ENCODE measurements around the gene LTA. TPM values are rescaled to one million over a fixed set of nuclear protein-coding genes. Genes with fewer than 3 reads are reported as not detected.

The LTA gene
- total RNA-seq, 1 experiment from 2014 or later = not detected

- no peaks in the 10 kb centered on the region; the same call in 1 of the 2 replicates for H3K4me1 ChIP-seq
- peaks cover 16% of the 10 kb centered on the region for H3K36me3 ChIP-seq (ENCODE audit: control insufficient read depth, insufficient read depth, low read length)
- Mint-ChIP-seq H3K4me1 (ENCODE audit: low read depth, unreplicated experiment) (peaks cover 17% of the 10 kb centered on the region), H3K4me3 (ENCODE audit: unreplicated experiment) (no peak overlapping the region), H3K9me3 (ENCODE audit: unreplicated experiment) (no peaks in the 10 kb centered on the region), H3K27ac (ENCODE audit: unreplicated experiment) (no peak overlapping the region), H3K36me3 (ENCODE audit: insufficient read depth, unreplicated experiment) (peaks cover 99% of the 10 kb centered on the region), H3K27me3 (ENCODE audit: insufficient read depth, unreplicated experiment) (no peaks in the 10 kb centered on the region)
- no peak for TF ChIP-seq CTCF (IDR thresholded peaks at IDR 0.05; ENCODE audit: insufficient read depth in 1 of 2, low read depth in 1 of 2, low read length in 1 of 2, severe bottlenecking in 1 of 2, unreplicated experiment in 1 of 2)
- no peaks in the 10 kb centered on the region for H3K9me3 ChIP-seq
- DNase-seq = no peak
- intact Hi-C loops (cut with micrococcal nuclease; ENCODE audit: unreplicated experiment) = no loop called here
- H3K4me3 ChIP-seq (ENCODE audit: low read depth, low read length) = no peak overlapping the region
- no TSS peak for BruUV-seq (replicated peaks)
- CTCF ChIA-PET = no interaction called here
- POLR2A ChIA-PET = interaction anchor here (1.0 kb wide), 1 partner anchor 7 kb away, joined by 5 read pairs; the partner anchor contains the start of gene DDX39B
- H3K27me3 ChIP-seq (replicated peaks; ENCODE audit: control insufficient read depth, insufficient read depth, low read length) = no peaks in the 10 kb centered on the region
Measured at GRCh38 chr6:31534521-31535040, 37.5 kb upstream of the LTA start.

- Mint-ChIP-seq H3K4me1 (ENCODE audit: low read depth, unreplicated experiment) (peaks cover 18% of the 10 kb centered on the region), H3K4me3 (ENCODE audit: unreplicated experiment) (no peak overlapping the region), H3K27ac (ENCODE audit: unreplicated experiment) (no peak overlapping the region), H3K27me3 (ENCODE audit: insufficient read depth, unreplicated experiment) (no peaks in the 10 kb centered on the region), H3K36me3 (ENCODE audit: insufficient read depth, unreplicated experiment) (peaks cover 99% of the 10 kb centered on the region), H3K9me3 (ENCODE audit: unreplicated experiment) (no peaks in the 10 kb centered on the region)
- no peak for DNase-seq
- TF ChIP-seq CTCF (IDR thresholded peaks at IDR 0.05; ENCODE audit: insufficient read depth in 1 of 2, low read depth in 1 of 2, low read length in 1 of 2, severe bottlenecking in 1 of 2, unreplicated experiment in 1 of 2) = no peak
- no TSS peak for BruUV-seq (replicated peaks)
- Histone ChIP-seq H3K9me3 (no peaks in the 10 kb centered on the region), H3K36me3 (ENCODE audit: control insufficient read depth, insufficient read depth, low read length) (peaks cover 15% of the 10 kb centered on the region), H3K4me3 (ENCODE audit: low read depth, low read length) (no peak overlapping the region), H3K27me3 (replicated peaks; ENCODE audit: control insufficient read depth, insufficient read depth, low read length) (no peaks in the 10 kb centered on the region), H3K4me1 (no peaks in the 10 kb centered on the region; the same call in 1 of the 2 replicates)
- intact Hi-C loops (cut with micrococcal nuclease; ENCODE audit: unreplicated experiment) = no loop called here
- ChIA-PET POLR2A (no interaction called here), CTCF (no interaction called here)
Measured at GRCh38 chr6:31535538-31536324, 36.4 kb upstream of the LTA start.

GRCh38 chr6:31538805-31539400 is 33.2 kb upstream of the LTA start:
- Mint-ChIP-seq H3K27ac (ENCODE audit: unreplicated experiment) (peak overlapping the region; percentile 27), H3K4me1 (ENCODE audit: low read depth, unreplicated experiment) (peaks cover 16% of the 10 kb centered on the region), H3K27me3 (ENCODE audit: insufficient read depth, unreplicated experiment) (no peaks in the 10 kb centered on the region), H3K4me3 (ENCODE audit: unreplicated experiment) (no peak overlapping the region), H3K36me3 (ENCODE audit: insufficient read depth, unreplicated experiment) (peaks cover 84% of the 10 kb centered on the region), H3K9me3 (ENCODE audit: unreplicated experiment) (no peaks in the 10 kb centered on the region)
- TF ChIP-seq CTCF (IDR thresholded peaks at IDR 0.05; ENCODE audit: insufficient read depth in 1 of 2, low read depth in 1 of 2, low read length in 1 of 2, severe bottlenecking in 1 of 2, unreplicated experiment in 1 of 2) = no peak
- ChIA-PET CTCF (no interaction called here), POLR2A (no interaction called here)
- peaks cover 9% of the 10 kb centered on the region for H3K36me3 ChIP-seq (ENCODE audit: control insufficient read depth, insufficient read depth, low read length)
- no TSS peak for BruUV-seq (replicated peaks)
- intact Hi-C loops (cut with micrococcal nuclease; ENCODE audit: unreplicated experiment) = no loop called here
- no peaks in the 10 kb centered on the region for H3K9me3 ChIP-seq
- no peak overlapping the region for H3K4me3 ChIP-seq (ENCODE audit: low read depth, low read length)
- H3K27me3 ChIP-seq (replicated peaks; ENCODE audit: control insufficient read depth, insufficient read depth, low read length) = no peaks in the 10 kb centered on the region
- DNase-seq = no peak
- H3K4me1 ChIP-seq = no peaks in the 10 kb centered on the region; the same call in 1 of the 2 replicates
